ENCODE data around the gene SNX22.

DNA sequence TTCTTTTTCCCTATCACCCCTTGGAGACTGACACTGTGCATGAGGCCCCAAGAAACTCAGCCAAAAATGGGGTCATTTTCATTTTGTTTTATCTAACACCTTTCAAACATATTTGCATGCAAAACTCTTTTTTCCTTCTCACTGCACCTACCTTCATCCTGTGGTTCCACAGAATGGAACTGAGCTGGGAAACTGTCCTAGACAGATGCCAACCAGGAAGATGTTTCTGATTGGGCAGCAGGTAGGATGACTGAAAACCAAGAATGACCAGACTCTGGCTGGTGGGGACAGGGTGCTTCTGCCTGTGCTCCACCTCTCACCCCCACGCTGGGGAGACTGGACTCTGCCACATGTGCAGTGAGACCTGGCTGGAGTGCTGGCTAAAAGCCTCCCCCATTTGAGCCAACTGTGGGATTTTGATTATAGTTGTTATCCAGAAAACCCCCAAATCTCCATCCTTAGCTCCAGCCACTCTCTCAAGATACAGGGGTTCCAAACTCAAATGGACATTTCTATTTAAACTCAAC is 6.1 kb downstream of the SNX22 start:
- TF ChIP-seq, protein P1, sequence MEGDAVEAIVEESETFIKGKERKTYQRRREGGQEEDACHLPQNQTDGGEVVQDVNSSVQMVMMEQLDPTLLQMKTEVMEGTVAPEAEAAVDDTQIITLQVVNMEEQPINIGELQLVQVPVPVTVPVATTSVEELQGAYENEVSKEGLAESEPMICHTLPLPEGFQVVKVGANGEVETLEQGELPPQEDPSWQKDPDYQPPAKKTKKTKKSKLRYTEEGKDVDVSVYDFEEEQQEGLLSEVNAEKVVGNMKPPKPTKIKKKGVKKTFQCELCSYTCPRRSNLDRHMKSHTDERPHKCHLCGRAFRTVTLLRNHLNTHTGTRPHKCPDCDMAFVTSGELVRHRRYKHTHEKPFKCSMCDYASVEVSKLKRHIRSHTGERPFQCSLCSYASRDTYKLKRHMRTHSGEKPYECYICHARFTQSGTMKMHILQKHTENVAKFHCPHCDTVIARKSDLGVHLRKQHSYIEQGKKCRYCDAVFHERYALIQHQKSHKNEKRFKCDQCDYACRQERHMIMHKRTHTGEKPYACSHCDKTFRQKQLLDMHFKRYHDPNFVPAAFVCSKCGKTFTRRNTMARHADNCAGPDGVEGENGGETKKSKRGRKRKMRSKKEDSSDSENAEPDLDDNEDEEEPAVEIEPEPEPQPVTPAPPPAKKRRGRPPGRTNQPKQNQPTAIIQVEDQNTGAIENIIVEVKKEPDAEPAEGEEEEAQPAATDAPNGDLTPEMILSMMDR (IDR thresholded peaks at IDR 0.05; ENCODE audit: poor library complexity), result no peak
- TF ChIP-seq EZH2 (IDR thresholded peaks at IDR 0.05; ENCODE audit: borderline replicate concordance), result no peak
